A549 (cell line): ENCODE measurements around the gene VPS13D. TPM values are rescaled to one million over a fixed set of nuclear protein-coding genes. Genes with fewer than 3 reads are reported as not detected.

Source experiments
- ATAC-seq, 2 experiments: fragments of 200-7000 bp in 1 of 2; fragments of >200 bp in 1 of 2; cut with Nextera tagmentation in 1 of 2; cut with Tn5 transposase in 1 of 2; 3 replicates each; pipeline versions ENCODE4 v1.8.0 to v1.9.1; 2018 to 2020; ENCODE audit warnings: mild to moderate bottlenecking in 1 of 2, moderate library complexity in 1 of 2
- CTCF ChIA-PET: fragments of 300-600 bp; sonication (Branson Sonifier 250); formaldehyde crosslinking; extraction: SDS; loops from one replicate; lab custom pipeline; 2021; ENCODE audit warnings: antibody characterized with exemption, inconsistent platforms; lab: Yijun Ruan, JAX
- POLR2A ChIA-PET: fragments of 350-600 bp; formaldehyde crosslinking; extraction: SDS; loops from one replicate; lab custom pipeline; 2021; ENCODE audit warnings: antibody characterized with exemption, inconsistent platforms; lab: Yijun Ruan, JAX
- DNase-seq, 2 experiments: peaks; one replicate each; pipeline versions ENCODE4 v3.0.0 to v3.0.0-alpha.2; 2011 to 2016; ENCODE audit warnings: low read depth in 1 of 2, low spot score in 1 of 2
- FAIRE-seq: peaks from 2 replicates; lab custom pipeline; 2011; peaks lifted over from hg19 to GRCh38; lab: Jason Lieb, UNC
- H3K27ac ChIP-seq, 2 experiments: fragments of >200 bp; sonication (Bioruptor Twin); formaldehyde crosslinking; 3 replicates each; pipeline ENCODE4 v1.5.1; 2016 to 2017
- H3K4me1 ChIP-seq: fragments of >200 bp; sonication (Bioruptor Twin); formaldehyde crosslinking; 3 replicates; pipeline ENCODE4 v1.6.1; 2016
- H3K4me2 ChIP-seq: fragments of >200 bp; sonication (Bioruptor Twin); formaldehyde crosslinking; 3 replicates; pipeline ENCODE4 v1.6.1; 2016
- H3K4me3 ChIP-seq: fragments of >200 bp; sonication (Bioruptor Twin); formaldehyde crosslinking; 3 replicates; pipeline ENCODE4 v1.5.1; 2016
- H3K9me3 ChIP-seq: fragments of >200 bp; sonication (Bioruptor Twin); formaldehyde crosslinking; 3 replicates; pipeline ENCODE4 v1.6.1; 2016
- ATOH8 ChIP-seq: fragments of 250-450 bp; sonication (Bioruptor Pico); IDR thresholded peaks from 2 replicates; pipeline ENCODE4 v1.5.0; 2020; ENCODE audit warnings: low read depth, mild to moderate bottlenecking, moderate library complexity
- BCL3 ChIP-seq: fragments of >200 bp; sonication (Bioruptor Twin); formaldehyde crosslinking; IDR thresholded peaks from 3 replicates; pipeline ENCODE4 v1.6.1; 2016
- BHLHE40 ChIP-seq: IDR thresholded peaks from 2 replicates; pipeline ENCODE4 v1.6.1; 2012; ENCODE audit warnings: low read depth, low read length, inconsistent platforms
- CEBPB ChIP-seq, 2 experiments: fragments of >200 bp in 1 of 2; sonication (Bioruptor Twin) in 1 of 2; formaldehyde crosslinking in 1 of 2; IDR thresholded peaks; 2 replicates each; pipeline ENCODE4 v1.6.1; 2012 to 2016
- CHD4 ChIP-seq: fragments of 200-600 bp; sonication (generic); IDR thresholded peaks from 2 replicates; pipeline ENCODE4 v1.6.1; 2016; ENCODE audit warnings: antibody characterized with exemption, mild to moderate bottlenecking, borderline replicate concordance
- EHF ChIP-seq: fragments of 250-450 bp; sonication (Bioruptor Pico); IDR thresholded peaks from 2 replicates; pipeline ENCODE4 v1.5.0; 2020; ENCODE audit warnings: mild to moderate bottlenecking
- EHMT2 ChIP-seq: fragments of 200-600 bp; sonication (generic); IDR thresholded peaks from 2 replicates; pipeline ENCODE4 v1.6.1; 2016; ENCODE audit warnings: antibody characterized with exemption, low read depth, mild to moderate bottlenecking, moderate library complexity
- ELK1 ChIP-seq: fragments of 150-350 bp; IDR thresholded peaks from 2 replicates; pipeline ENCODE4 v1.6.1; 2014; ENCODE audit warnings: low read depth, mild to moderate bottlenecking, low read length
- FOXS1 ChIP-seq: fragments of 250-450 bp; sonication (Bioruptor Pico); IDR thresholded peaks from 2 replicates; pipeline ENCODE4 v1.5.0; 2020; ENCODE audit warnings: mild to moderate bottlenecking, moderate library complexity
- HMGXB4 ChIP-seq: fragments of 250-450 bp; sonication (Bioruptor Pico); IDR thresholded peaks from 2 replicates; pipeline ENCODE4 v1.5.0; 2021; ENCODE audit warnings: mild to moderate bottlenecking, moderate library complexity, borderline replicate concordance
- JUNB ChIP-seq: fragments of >200 bp; sonication (Bioruptor Twin); formaldehyde crosslinking; IDR thresholded peaks from 2 replicates; pipeline ENCODE4 v1.6.1; 2016
- MAZ ChIP-seq: fragments of 150-350 bp; IDR thresholded peaks from 2 replicates; pipeline ENCODE4 v1.6.1; 2014; ENCODE audit warnings: antibody characterized with exemption, low read depth, low read length, borderline replicate concordance
- NPAS2 ChIP-seq: fragments of 250-450 bp; sonication (Bioruptor Pico); IDR thresholded peaks from 2 replicates; pipeline ENCODE4 v1.8.0; 2022; ENCODE audit warnings: mild to moderate bottlenecking, moderate library complexity, borderline replicate concordance
- POLR2AphosphoS2 ChIP-seq: conservative IDR thresholded peaks from 2 replicates; pipeline ENCODE4 v1.6.1; 2012; ENCODE audit warnings: low read length, improper control_type of control experiment, inconsistent platforms
- RNF2 ChIP-seq: fragments of 200-600 bp; sonication (generic); IDR thresholded peaks from 2 replicates; pipeline ENCODE4 v1.6.1; 2016; ENCODE audit warnings: low read depth, mild to moderate bottlenecking, antibody characterized with exemption, moderate library complexity, borderline replicate concordance
- SREBF2 ChIP-seq: fragments of 450-650 bp; IDR thresholded peaks from 2 replicates; pipeline ENCODE4 v1.6.1; 2014; ENCODE audit warnings: mild to moderate bottlenecking, moderate library complexity
- ZC3H11A ChIP-seq: fragments of 450-650 bp; IDR thresholded peaks from 2 replicates; pipeline ENCODE4 v1.6.1; 2014; ENCODE audit warnings: antibody characterized with exemption, mild to moderate bottlenecking
- ZFP36 ChIP-seq: fragments of 450-650 bp; IDR thresholded peaks from 2 replicates; pipeline ENCODE4 v1.6.1; 2014; ENCODE audit warnings: borderline replicate concordance; ENCODE audit not compliant: partially characterized antibody
- ZNF302 ChIP-seq: fragments of 250-450 bp; sonication (Bioruptor Pico); IDR thresholded peaks from 2 replicates; pipeline ENCODE4 v1.9.0; 2021; ENCODE audit warnings: inconsistent platforms, mild to moderate bottlenecking, moderate library complexity
- WGBS: methylation state at CpG from one replicate; pipeline ENCODE4 v1.1.6; 2017; ENCODE audit errors: missing lambda C conversion rate; 5-methylcytosine and 5-hydroxymethylcytosine counted together
- polyA plus RNA-seq, 4 experiments: library from polyadenylated mRNA; depleted of rRNA in 3 of 4; stranded (reverse); fragments of >200 nt; fragmentation: RNase III in 1 of 4; extraction: RNeasy Plus Mini Kit Qiagen cat#74134 plus additional on column Dnase treatment in 1 of 4; gene quantifications; 2 replicates in 3 of 4; 3 replicates in 1 of 4; pipeline ENCODE4 v1.2.3, GENCODE V29; 2011 to 2017

VPS13D gene
- polyA plus RNA-seq, 2 of the 4 experiments (the other 2 are of a cell fraction): 5.4 to 15.9 TPM

GRCh38 chr1:12404918-12405317, 175.1 kb downstream of the VPS13D start:
- CTCF ChIA-PET: no interaction called here
- TF ChIP-seq ZFP36: no peak
- TF ChIP-seq, all 56 proteins: peak for 0
- Histone ChIP-seq H3K9me3 (peaks cover 10% of the 10 kb centered on the region), H3K27ac (peak overlapping the region in 1 of 2 experiments; percentile 25; a peak in 1 of 6 replicates), H3K4me1 (peaks cover 34% of the 10 kb centered on the region), H3K4me2 (peak overlapping the region; percentile 56; the same call in 2 of the 3 replicates), H3K4me3 (no peak overlapping the region)
- no peak for ATAC-seq
- no peak for FAIRE-seq
- 96% methylated on average over 13 of the region's 13 CpGs for WGBS
- no peak for DNase-seq
- POLR2A ChIA-PET: no interaction called here

GRCh38 chr1:12405325-12406210, 175.7 kb downstream of the VPS13D start:
- no peak for FAIRE-seq
- H3K9me3 ChIP-seq: peaks cover 15% of the 10 kb centered on the region
- POLR2A ChIA-PET: no interaction called here
- ATAC-seq: peak in 1 of 2 experiments; percentile 59; a peak in 3 of 6 replicates
- peak in 1 of 2 experiments; percentile 34 for DNase-seq
- peak overlapping the region; percentile 56 for H3K4me2 ChIP-seq
- WGBS: 86% methylated on average over 9 of the region's 9 CpGs
- peaks cover 34% of the 10 kb centered on the region for H3K4me1 ChIP-seq
- CTCF ChIA-PET: interaction anchor here (0.5 kb wide), 1 partner anchor 93 kb away, joined by 3 read pairs; no protein-coding TSS in a partner anchor
- TF ChIP-seq JUNB (no peak), MAZ (no peak), FOXS1 (no peak), RNF2 (no peak), CEBPB (IDR thresholded peaks at IDR 0.05) (no peak), BCL3 (no peak), NPAS2 (no peak), EHMT2 (no peak), EHF (no peak)
- TF ChIP-seq, all 56 proteins: peak for 0
- H3K4me3 ChIP-seq: no peak overlapping the region
- peak overlapping the region; percentile 45 to 51; a peak in 5 of 6 replicates for H3K27ac ChIP-seq

GRCh38 chr1:12406211-12407021, 176.6 kb downstream of the VPS13D start:
- POLR2A ChIA-PET: interaction anchor here (1.2 kb wide), 1 partner anchor 71 kb away, joined by 4 read pairs; no protein-coding TSS in a partner anchor

More at GRCh38 chr1:12406211-12407021, 176.6 kb downstream of the VPS13D start:
- H3K4me1 ChIP-seq: peaks cover 34% of the 10 kb centered on the region
- no peak overlapping the region for H3K4me3 ChIP-seq
- ATAC-seq (peak in 1 of 2 experiments; percentile 20; a peak in 2 of 6 replicates), FAIRE-seq (no peak), DNase-seq (no peak)
- CTCF ChIA-PET: interaction anchor here (0.6 kb wide), 1 partner anchor 208 kb away, joined by 3 read pairs; no protein-coding TSS in a partner anchor
- H3K4me2 ChIP-seq: peak overlapping the region; percentile 56; the same call in 2 of the 3 replicates
- 86% methylated on average over 8 of the region's 8 CpGs for WGBS
- TF ChIP-seq ZC3H11A: no peak
- TF ChIP-seq HMGXB4: no peak
- no peak for TF ChIP-seq POLR2AphosphoS2
- TF ChIP-seq SREBF2: no peak
- TF ChIP-seq BHLHE40: no peak
- no peak for TF ChIP-seq CHD4
- no peak for TF ChIP-seq ELK1
- no peak for TF ChIP-seq ZNF302
- no peak for TF ChIP-seq ATOH8 (CRISPR knock-in tag)
- H3K27ac ChIP-seq: peak overlapping the region; percentile 45 to 51; a peak in 5 of 6 replicates
- H3K9me3 ChIP-seq: peaks cover 23% of the 10 kb centered on the region
